Heart left ventricle (tissue), 13 donors: ENCODE data around the gene ZNF230.

Experiments
- POLR2A ChIP-seq, 2 donors: fragments of 450-650 bp; IDR thresholded peaks; one replicate each; pipeline ENCODE4 v1.6.1; 2017; ENCODE audit warnings: antibody characterized with exemption in 2 of 2, mild to moderate bottlenecking in 2 of 2, moderate library complexity in 2 of 2
- TF ChIP-seq, protein P1 (sequence below), 12 donors: fragments of 200-600 bp; sonication (generic) in 4 of 12; IDR thresholded peaks; one replicate each; pipeline versions ENCODE4 v1.5.0 to v1.8.0; 2018 to 2022; ENCODE audit warnings: antibody characterized with exemption in 12 of 12, mild to moderate bottlenecking in 5 of 12
- donor health status: ischemic (EF 13 %, LVEDD 7.1; RV severe dilation, severe dysfunction).
- donor health status: DM: no; HTN: yes; CAD: no.
- donor health status: DM: no; HTN: no; CAD: no.
- donor health status: ischemic (EF 25% LVEDD 6.9; RV normal size, moderate dysfunction).
- donor health status: ischemic (EF 25% LVEDD 5.7; RV mildly dilated, moderate dysfunction).
- donor health status: ischemic (EF 35%, LVEDD 5.7; RV mildly dilated, moderate dysfunction).
- donor health status: nonischemic (EF 11% LVEDD 7.7; RV severe dilation, severe dysfunction).
- donor health status: DM: yes; HTN: yes; CAD: no.
- donor health status: PGD.
- donor health status: ischemic (EF 29% LVEDD 5.4; RV normal size, mild dysfunction).
- donor health status: nonischemic (EF 23%, LVEDD 6.1; RV moderate dilation, normal function).

DNA sequence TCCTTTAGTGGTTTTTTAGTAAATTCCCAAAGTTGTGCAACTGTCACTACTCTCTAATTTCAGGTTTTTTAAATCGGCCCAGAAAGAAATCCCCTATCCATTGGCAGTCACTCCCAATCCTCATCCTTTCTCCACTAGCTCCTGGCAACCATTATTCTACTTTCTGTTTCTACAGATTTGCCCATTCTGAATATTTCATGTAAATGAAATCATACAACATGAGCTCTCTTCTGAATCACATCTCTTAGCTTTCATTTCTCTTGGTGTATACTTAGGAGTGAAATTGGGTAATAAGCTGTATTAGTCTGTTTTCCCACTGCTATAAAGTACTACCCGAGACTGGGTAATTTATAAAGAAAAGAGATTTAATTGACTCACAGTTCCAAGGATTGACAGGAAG is 39.4 kb downstream of the ZNF230 start:
- TF ChIP-seq, protein P1, sequence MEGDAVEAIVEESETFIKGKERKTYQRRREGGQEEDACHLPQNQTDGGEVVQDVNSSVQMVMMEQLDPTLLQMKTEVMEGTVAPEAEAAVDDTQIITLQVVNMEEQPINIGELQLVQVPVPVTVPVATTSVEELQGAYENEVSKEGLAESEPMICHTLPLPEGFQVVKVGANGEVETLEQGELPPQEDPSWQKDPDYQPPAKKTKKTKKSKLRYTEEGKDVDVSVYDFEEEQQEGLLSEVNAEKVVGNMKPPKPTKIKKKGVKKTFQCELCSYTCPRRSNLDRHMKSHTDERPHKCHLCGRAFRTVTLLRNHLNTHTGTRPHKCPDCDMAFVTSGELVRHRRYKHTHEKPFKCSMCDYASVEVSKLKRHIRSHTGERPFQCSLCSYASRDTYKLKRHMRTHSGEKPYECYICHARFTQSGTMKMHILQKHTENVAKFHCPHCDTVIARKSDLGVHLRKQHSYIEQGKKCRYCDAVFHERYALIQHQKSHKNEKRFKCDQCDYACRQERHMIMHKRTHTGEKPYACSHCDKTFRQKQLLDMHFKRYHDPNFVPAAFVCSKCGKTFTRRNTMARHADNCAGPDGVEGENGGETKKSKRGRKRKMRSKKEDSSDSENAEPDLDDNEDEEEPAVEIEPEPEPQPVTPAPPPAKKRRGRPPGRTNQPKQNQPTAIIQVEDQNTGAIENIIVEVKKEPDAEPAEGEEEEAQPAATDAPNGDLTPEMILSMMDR (IDR thresholded peaks at IDR 0.05), result no peak
- TF ChIP-seq POLR2A (IDR thresholded peaks at IDR 0.05), result no peak
